HUES48 (cell line): ENCODE data around the gene NIT1.

Experiments
- H3K27ac ChIP-seq: one replicate; pipeline ENCODE4 v1.7.0; 2013; ENCODE audit warnings: low read depth, low read length, inconsistent platforms
- H3K27me3 ChIP-seq: 2 replicates; pipeline ENCODE4 v1.6.1; 2013; ENCODE audit warnings: mild to moderate bottlenecking, low read length; ENCODE audit not compliant: control insufficient read depth, insufficient read depth
- H3K36me3 ChIP-seq: 2 replicates; pipeline ENCODE4 v1.6.1; 2013; ENCODE audit warnings: low read length; ENCODE audit not compliant: control insufficient read depth, insufficient read depth
- H3K4me1 ChIP-seq: 2 replicates; pipeline ENCODE4 v1.6.1; 2013; ENCODE audit warnings: mild to moderate bottlenecking, low read length; ENCODE audit not compliant: control insufficient read depth, insufficient read depth
- H3K4me3 ChIP-seq: 2 replicates; pipeline ENCODE4 v1.5.1; 2013; ENCODE audit warnings: mild to moderate bottlenecking, low read depth, low read length
- H3K9ac ChIP-seq: 2 replicates; pipeline ENCODE4 v1.6.1; 2013; ENCODE audit warnings: mild to moderate bottlenecking, low read depth, low read length, moderate library complexity
- H3K9me3 ChIP-seq: 2 replicates; pipeline ENCODE4 v1.6.1; 2013; ENCODE audit warnings: low read length; ENCODE audit not compliant: control insufficient read depth, insufficient read depth

The NIT1 gene

DNA sequence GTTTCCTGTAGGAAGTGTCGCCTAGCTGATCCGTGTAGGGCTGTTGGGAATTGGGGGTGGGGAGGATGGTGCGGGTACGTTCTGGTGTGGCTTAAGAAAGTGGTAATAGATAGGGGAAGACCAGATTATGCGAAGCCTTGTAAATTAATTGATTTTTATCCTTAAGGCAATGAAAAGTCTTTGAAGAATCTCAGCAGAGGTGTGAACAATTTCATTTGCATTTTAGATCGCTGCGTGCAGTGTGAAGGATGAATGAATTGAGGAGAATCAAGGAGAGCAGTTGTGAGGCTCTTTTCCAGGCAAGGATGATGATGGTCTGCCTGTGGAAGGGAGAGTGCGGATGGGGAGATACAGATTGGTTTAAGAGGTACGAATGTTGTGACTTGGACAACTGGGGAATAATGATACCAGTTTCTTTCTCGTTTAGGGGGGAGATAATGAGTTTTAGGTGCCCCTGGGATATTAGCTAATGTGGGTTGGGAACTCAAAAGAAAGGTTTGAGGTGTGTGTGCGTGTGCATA lies 15.4 kb downstream of the NIT1 start:
- Histone ChIP-seq H3K36me3 (peaks cover 23% of the 10 kb centered on the region), H3K9me3 (no peaks in the 10 kb centered on the region), H3K27me3 (no peaks in the 10 kb centered on the region), H3K4me3 (peak overlapping the region; percentile 83), H3K27ac (peak overlapping the region; percentile 94), H3K4me1 (peaks cover 11% of the 10 kb centered on the region), H3K9ac (peak overlapping the region; percentile 78)

DNA sequence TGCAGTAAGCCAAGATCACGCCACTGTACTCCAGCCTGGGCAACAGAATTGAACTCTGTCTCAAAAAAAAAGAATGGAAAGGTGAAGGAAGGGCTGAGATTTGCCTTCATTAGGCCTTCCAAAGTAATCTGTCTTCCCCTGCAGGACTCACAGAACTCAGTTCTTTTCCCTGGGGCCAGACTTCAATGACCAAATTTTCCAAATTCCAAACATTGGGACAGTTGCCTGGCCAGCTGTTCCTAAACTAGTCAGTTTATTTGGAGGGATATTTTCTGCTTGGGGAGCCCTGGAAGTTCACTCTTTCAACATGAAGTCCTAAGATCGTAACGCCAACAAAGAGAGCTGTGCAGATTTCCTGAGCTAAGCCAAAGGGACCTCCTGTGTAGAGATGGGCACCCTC lies 20.0 kb downstream of the NIT1 start:
- Histone ChIP-seq H3K4me3 (no peak overlapping the region), H3K27ac (no peak overlapping the region), H3K9ac (no peak overlapping the region), H3K4me1 (no peaks in the 10 kb centered on the region), H3K27me3 (no peaks in the 10 kb centered on the region), H3K9me3 (no peaks in the 10 kb centered on the region), H3K36me3 (no peaks in the 10 kb centered on the region)

DNA sequence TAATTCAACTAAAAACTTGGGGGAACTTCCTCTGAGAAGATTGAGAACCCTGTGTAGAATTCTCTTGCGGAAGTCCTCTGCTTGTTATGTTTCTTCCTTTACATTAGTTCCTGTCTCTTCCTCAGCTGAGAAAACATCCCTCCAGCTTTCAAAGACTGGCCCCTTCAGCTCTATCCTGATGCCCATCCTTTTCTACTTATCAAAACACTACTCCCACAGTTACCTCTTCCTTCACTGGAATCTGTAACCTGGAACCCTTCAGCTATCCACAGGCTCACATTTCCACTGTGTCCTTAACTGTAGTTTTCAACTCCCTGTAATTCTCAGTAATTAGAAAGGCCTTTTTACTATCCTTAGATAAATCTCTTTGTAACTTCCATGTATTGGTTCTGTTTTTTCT lies 20.5 kb downstream of the NIT1 start:
- Histone ChIP-seq H3K9me3 (no peaks in the 10 kb centered on the region), H3K27ac (no peak overlapping the region), H3K36me3 (no peaks in the 10 kb centered on the region), H3K4me3 (no peak overlapping the region), H3K4me1 (no peaks in the 10 kb centered on the region), H3K9ac (no peak overlapping the region), H3K27me3 (no peaks in the 10 kb centered on the region)

DNA sequence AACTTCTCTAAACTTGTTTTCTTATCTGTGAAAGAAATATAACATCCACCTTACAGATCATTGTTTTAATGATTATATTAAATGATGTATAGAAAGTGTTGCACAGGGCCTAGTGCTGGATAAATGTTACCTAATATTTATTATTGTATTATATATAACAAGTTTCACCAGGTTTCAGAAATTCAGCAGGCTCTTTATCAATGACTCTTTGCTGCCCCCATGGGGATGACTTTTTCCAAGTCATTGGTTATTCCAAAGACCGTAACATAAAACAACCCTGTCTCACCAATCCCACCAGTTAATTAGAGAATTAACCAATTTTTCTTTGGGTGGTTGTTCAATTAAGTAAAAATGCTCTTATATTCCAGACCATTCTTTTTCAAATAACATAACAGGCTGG lies 21.9 kb downstream of the NIT1 start:
- Histone ChIP-seq H3K27ac (no peak overlapping the region), H3K27me3 (no peaks in the 10 kb centered on the region), H3K9me3 (no peaks in the 10 kb centered on the region), H3K36me3 (no peaks in the 10 kb centered on the region), H3K4me3 (no peak overlapping the region), H3K9ac (no peak overlapping the region), H3K4me1 (no peaks in the 10 kb centered on the region)

DNA sequence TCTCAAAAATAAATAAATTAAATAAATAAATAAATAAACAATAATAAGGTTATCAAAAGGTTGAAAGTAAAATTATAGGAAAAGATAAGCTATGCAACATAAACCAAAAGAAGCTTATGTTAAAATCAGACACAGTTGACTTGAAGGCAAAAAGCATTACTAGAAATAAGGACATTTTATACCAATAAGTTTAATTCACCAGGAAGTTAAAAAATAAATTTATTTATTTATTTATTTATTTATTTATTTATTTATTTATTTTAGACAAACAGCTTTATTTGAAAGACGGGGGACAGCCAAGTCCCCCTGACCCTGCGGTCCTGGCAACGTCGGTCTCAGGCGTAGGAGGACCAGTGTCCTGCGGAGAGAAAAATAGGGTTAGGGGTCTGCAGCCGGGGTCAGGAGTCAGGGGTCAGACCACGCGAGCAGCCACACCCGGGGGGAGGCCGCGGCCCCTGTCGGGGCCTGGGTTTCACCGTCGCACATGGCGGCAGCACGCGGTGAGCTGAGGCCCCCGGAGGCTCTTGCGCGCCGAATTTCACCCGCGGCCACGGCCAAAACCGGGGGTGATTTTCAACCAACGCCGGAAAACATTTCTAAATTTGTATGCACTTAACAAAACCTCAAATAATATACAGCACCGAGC lies 23.0 kb downstream of the NIT1 start:
- no peaks in the 10 kb centered on the region for H3K4me1 ChIP-seq
- no peaks in the 10 kb centered on the region for H3K9me3 ChIP-seq
- no peaks in the 10 kb centered on the region for H3K36me3 ChIP-seq
- no peak overlapping the region for H3K4me3 ChIP-seq
- no peak overlapping the region for H3K9ac ChIP-seq
- no peaks in the 10 kb centered on the region for H3K27me3 ChIP-seq
- no peak overlapping the region for H3K27ac ChIP-seq

DNA sequence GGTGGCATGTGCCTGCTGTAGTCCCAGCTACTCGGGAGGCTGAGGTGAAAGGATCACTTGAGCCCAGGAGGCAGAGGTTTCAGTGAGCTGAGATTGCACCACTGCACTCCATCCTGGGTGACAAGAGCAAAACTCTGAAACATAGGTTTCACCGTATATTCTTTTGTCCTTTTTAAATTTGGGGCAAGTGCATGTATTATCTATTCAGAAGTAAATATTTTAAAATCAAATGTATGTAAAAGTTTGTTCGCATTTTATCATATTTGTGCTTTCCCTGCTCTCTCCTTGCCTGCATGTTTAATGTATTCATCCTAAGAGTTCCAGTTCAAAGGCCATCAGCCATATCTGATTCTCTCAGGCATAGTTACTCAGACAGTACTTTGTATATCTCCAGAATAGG lies 27.9 kb downstream of the NIT1 start:
- H3K27ac ChIP-seq: no peak overlapping the region
- H3K4me1 ChIP-seq: no peaks in the 10 kb centered on the region
- no peaks in the 10 kb centered on the region for H3K27me3 ChIP-seq
- no peak overlapping the region for H3K9ac ChIP-seq
- no peak overlapping the region for H3K4me3 ChIP-seq
- no peaks in the 10 kb centered on the region for H3K36me3 ChIP-seq
- no peaks in the 10 kb centered on the region for H3K9me3 ChIP-seq

DNA sequence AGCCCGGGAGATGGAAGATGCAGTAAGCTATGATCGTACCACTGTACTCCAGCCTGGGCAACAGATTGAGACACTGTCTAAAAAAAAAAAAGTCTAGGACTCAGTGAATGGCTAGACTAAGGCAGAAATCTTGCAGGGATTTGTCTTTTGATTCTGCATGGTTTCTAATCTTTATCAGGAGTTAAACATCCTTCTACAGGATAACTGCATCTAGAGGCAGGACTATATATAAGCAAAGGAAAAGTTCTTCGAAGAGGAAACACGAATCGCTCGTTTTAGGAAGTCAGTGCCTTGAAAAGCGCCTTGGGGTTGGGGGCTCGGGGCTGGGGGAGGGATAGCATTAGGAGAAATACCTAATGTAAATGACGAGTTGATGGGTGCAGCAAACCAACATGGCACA lies 35.3 kb downstream of the NIT1 start:
- no peaks in the 10 kb centered on the region for H3K27me3 ChIP-seq
- H3K27ac ChIP-seq: peak overlapping the region; percentile 94
- no peaks in the 10 kb centered on the region; the same call in 1 of the 2 replicates for H3K4me1 ChIP-seq
- no peak overlapping the region for H3K9ac ChIP-seq
- H3K36me3 ChIP-seq: peaks cover 15% of the 10 kb centered on the region
- peak overlapping the region; percentile 80 for H3K4me3 ChIP-seq
- H3K9me3 ChIP-seq: no peaks in the 10 kb centered on the region

DNA sequence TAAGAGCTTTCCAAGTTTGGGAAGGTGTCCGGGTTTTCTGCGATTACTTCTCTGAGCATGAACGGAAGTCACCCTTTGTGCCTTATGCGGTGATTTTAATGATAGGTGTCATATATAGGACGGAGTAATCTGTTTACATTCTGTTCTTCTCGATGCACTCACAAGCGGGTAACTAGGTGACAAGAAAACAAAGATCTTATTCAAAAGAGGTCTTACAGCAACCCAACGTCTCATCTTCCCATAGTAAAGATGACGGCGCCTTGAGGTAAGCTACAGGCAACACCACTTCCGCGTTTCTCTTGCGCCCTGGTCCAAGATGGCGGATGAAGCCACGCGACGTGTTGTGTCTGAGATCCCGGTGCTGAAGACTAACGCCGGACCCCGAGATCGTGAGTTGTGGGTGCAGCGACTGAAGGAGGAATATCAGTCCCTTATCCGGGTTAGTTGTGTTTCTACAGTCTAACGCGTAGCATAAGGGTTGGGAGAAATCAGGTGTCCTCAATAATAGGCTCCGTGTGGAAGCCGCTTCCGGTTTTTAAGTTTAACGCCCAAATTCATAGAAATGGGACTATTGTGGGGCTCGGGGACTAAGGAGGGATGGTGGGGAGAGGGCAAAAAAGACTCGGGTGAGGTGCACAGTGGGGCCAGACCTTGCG lies 35.9 kb downstream of the NIT1 start, which contains the start of gene UFC1:
Gene UFC1, plus strand, starts transcription at position 297 of the 656 bp plus-strand sequence. Its CDS starts 20 bp downstream, at position 317.
- no peaks in the 10 kb centered on the region; the same call in 1 of the 2 replicates for H3K4me1 ChIP-seq
- peak within 1 kb of the TSS; percentile 96 for H3K9ac ChIP-seq
- H3K4me3 ChIP-seq: peak within 1 kb of the TSS; percentile 80
- no peaks in the 10 kb centered on the region for H3K27me3 ChIP-seq
- H3K36me3 ChIP-seq: peaks cover 19% of the 10 kb centered on the region
- H3K27ac ChIP-seq: peak within 1 kb of the TSS; percentile 94
- H3K9me3 ChIP-seq: no peaks in the 10 kb centered on the region

DNA sequence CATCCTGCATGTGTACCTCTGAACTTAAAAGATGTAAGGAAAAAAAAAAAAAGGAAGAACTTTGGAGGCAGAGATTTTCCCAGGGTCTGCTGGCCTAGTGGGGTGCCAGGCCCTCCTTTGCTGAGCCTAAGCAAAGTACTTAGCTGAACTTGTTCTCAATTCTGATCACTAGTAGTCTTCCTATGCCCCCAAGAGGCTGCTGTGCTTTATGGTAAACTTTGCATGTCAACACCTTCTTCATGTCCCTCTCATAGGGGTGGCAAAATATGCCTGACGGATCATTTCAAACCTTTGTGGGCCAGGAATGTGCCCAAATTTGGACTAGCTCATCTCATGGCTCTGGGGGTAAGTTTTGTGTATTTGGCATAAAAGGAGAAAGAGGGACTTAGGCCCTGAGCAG lies 40.0 kb downstream of the NIT1 start:
- Histone ChIP-seq H3K36me3 (peaks cover 35% of the 10 kb centered on the region), H3K9me3 (no peaks in the 10 kb centered on the region), H3K9ac (no peak overlapping the region), H3K27ac (no peak overlapping the region), H3K4me1 (peaks cover 3% of the 10 kb centered on the region), H3K27me3 (no peaks in the 10 kb centered on the region), H3K4me3 (no peak overlapping the region)

DNA sequence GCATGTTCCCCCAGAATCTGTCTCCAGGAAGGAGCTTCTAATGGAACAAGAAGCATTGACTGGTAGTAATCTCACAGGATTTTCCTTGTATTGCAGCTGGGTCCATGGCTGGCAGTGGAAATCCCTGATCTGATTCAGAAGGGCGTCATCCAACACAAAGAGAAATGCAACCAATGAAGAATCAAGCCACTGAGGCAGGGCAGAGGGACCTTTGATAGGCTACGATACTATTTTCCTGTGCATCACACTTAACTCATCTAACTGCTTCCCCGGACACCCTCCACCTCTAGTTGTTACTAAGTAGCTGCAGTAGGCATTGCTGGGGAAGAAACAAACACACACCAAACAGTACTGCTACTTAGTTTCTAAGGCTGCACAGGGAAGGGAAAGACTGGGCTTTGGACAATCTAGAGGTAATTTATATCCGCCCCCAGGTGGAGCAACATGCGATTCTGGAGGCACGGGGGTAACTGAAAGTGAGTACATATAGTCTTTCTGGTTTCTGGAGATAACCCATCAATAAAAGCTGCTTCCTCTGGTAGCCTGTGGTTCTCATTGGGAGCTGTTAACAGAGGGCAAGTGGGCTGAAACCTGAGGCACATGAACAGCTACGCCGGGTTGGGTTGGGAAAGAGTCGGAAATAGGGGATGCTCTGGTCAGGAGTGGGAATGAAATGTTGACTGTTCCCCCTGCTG lies 40.6 kb downstream of the NIT1 start:
- peak overlapping the region; percentile 78 for H3K4me3 ChIP-seq
- H3K27ac ChIP-seq: peak overlapping the region; percentile 83
- H3K9ac ChIP-seq: no peak overlapping the region
- H3K27me3 ChIP-seq: no peaks in the 10 kb centered on the region
- H3K36me3 ChIP-seq: peaks cover 41% of the 10 kb centered on the region
- H3K9me3 ChIP-seq: no peaks in the 10 kb centered on the region
- H3K4me1 ChIP-seq: peaks cover 3% of the 10 kb centered on the region; the same call in 1 of the 2 replicates
